IMR-90 (cell line): Measurements from ENCODE around the gene SLC35E3. TPM values are rescaled to one million over a fixed set of nuclear protein-coding genes. Genes with fewer than 3 reads are reported as not detected.

Experiments
- ATAC-seq: fragments of 200-7000 bp; cut with Tn5 transposase; 2 replicates; pipeline ENCODE4 v1.9.1; 2020; ENCODE audit warnings: low read depth, mild to moderate bottlenecking, moderate library complexity
- BruUV-seq: library from RNA; stranded (reverse); fragments of 400-500 nt; replicated peaks from 2 replicates; lab custom pipeline; 2021; lab: Mats Ljungman, UMichigan
- CTCF ChIA-PET: fragments of 300-600 bp; formaldehyde crosslinking; extraction: SDS; loops from one replicate; lab custom pipeline; 2021; ENCODE audit warnings: antibody characterized with exemption; lab: Yijun Ruan, JAX
- POLR2A ChIA-PET: fragments of 300-600 bp; sonication (Branson Sonifier 250); formaldehyde crosslinking; loops from one replicate; lab custom pipeline; 2022; ENCODE audit warnings: antibody characterized with exemption; ENCODE audit not compliant: unreplicated experiment; lab: Charles Lee
- DNase-seq: peaks from one replicate; pipeline ENCODE4 v3.0.0; 2013
- H2AFZ ChIP-seq: replicated peaks from 2 replicates; pipeline ENCODE3; 2013; ENCODE audit warnings: low read length, mild to moderate bottlenecking; ENCODE audit not compliant: poor library complexity
- H2AK5ac ChIP-seq: 2 replicates; pipeline ENCODE4 v1.6.1; 2013; ENCODE audit warnings: low read depth, low read length, inconsistent platforms
- H2AK9ac ChIP-seq: replicated peaks from 2 replicates; pipeline ENCODE3; 2013; ENCODE audit warnings: mild to moderate bottlenecking, low read depth, low read length, moderate library complexity; ENCODE audit not compliant: poor library complexity
- H2BK120ac ChIP-seq: 2 replicates; pipeline ENCODE4 v1.6.1; 2013; ENCODE audit warnings: low read depth, low read length, inconsistent platforms
- H2BK15ac ChIP-seq: 3 replicates; pipeline ENCODE4 v1.6.1; 2013; ENCODE audit warnings: low read depth, low read length, inconsistent platforms
- H2BK20ac ChIP-seq: 2 replicates; pipeline ENCODE4 v1.6.1; 2013; ENCODE audit warnings: low read depth, mild to moderate bottlenecking, inconsistent platforms, low read length, moderate library complexity
- H2BK5ac ChIP-seq: 2 replicates; pipeline ENCODE4 v1.6.1; 2013; ENCODE audit warnings: mild to moderate bottlenecking, low read depth, low read length, inconsistent platforms; ENCODE audit not compliant: poor library complexity, severe bottlenecking
- H3K14ac ChIP-seq: replicated peaks from 2 replicates; pipeline ENCODE4 v1.6.1; 2013; ENCODE audit warnings: low read depth, low read length, inconsistent platforms
- H3K18ac ChIP-seq: 2 replicates; pipeline ENCODE4 v1.6.1; 2013; ENCODE audit warnings: low read depth, low read length, control low read depth
- H3K23ac ChIP-seq: 2 replicates; pipeline ENCODE4 v1.6.1; 2013; ENCODE audit warnings: low read depth, low read length, inconsistent platforms
- H3K27ac ChIP-seq: 2 replicates; pipeline ENCODE4 v1.5.1; 2013; ENCODE audit warnings: mild to moderate bottlenecking, control low read depth, low read length; ENCODE audit not compliant: insufficient read depth
- H3K27me3 ChIP-seq: 2 replicates; pipeline ENCODE4 v1.6.1; 2013; ENCODE audit warnings: low read length; ENCODE audit not compliant: control insufficient read depth, insufficient read depth
- H3K36me3 ChIP-seq: 2 replicates; pipeline ENCODE4 v1.6.1; 2013; ENCODE audit warnings: low read length, mixed read lengths; ENCODE audit not compliant: control insufficient read depth, insufficient read depth
- H3K4ac ChIP-seq: 2 replicates; pipeline ENCODE4 v1.6.1; 2013; ENCODE audit warnings: low read depth, low read length, inconsistent platforms
- H3K4me1 ChIP-seq: 2 replicates; pipeline ENCODE4 v1.6.1; 2013; ENCODE audit warnings: low read length, mixed read lengths; ENCODE audit not compliant: control insufficient read depth, insufficient read depth
- H3K4me2 ChIP-seq: 2 replicates; pipeline ENCODE4 v1.6.1; 2013; ENCODE audit warnings: low read depth, mild to moderate bottlenecking, control low read depth, low read length, moderate library complexity
- H3K4me3 ChIP-seq: 2 replicates; pipeline ENCODE4 v1.5.1; 2013; ENCODE audit warnings: low read depth, mild to moderate bottlenecking, control low read depth, low read length, moderate library complexity; ENCODE audit not compliant: insufficient read depth
- H3K56ac ChIP-seq: 2 replicates; pipeline ENCODE4 v1.6.1; 2013; ENCODE audit warnings: low read length, inconsistent platforms; ENCODE audit not compliant: insufficient read depth; ENCODE audit errors: extremely low read depth
- H3K79me1 ChIP-seq, 2 experiments: 2 replicates each; pipeline ENCODE4 v1.6.1; 2013; ENCODE audit warnings: low read length in 2 of 2, inconsistent platforms in 1 of 2, low read depth in 1 of 2
- H3K9ac ChIP-seq: 2 replicates; pipeline ENCODE4 v1.6.1; 2013; ENCODE audit warnings: low read depth, low read length, control low read depth
- H3K9me1 ChIP-seq: 2 replicates; pipeline ENCODE4 v1.6.1; 2013; ENCODE audit warnings: low read length, inconsistent platforms; ENCODE audit not compliant: insufficient read depth
- H3K9me3 ChIP-seq: 2 replicates; pipeline ENCODE4 v1.6.1; 2013; ENCODE audit warnings: low read length; ENCODE audit not compliant: control insufficient read depth, insufficient read depth
- H4K20me1 ChIP-seq: 2 replicates; pipeline ENCODE4 v1.6.1; 2013; ENCODE audit warnings: low read length, inconsistent platforms; ENCODE audit not compliant: insufficient read depth
- H4K5ac ChIP-seq: 2 replicates; pipeline ENCODE4 v1.6.1; 2013; ENCODE audit warnings: mild to moderate bottlenecking, low read depth, low read length, control low read depth
- H4K8ac ChIP-seq, 2 experiments: 2 replicates each; pipeline ENCODE4 v1.6.1; 2013; ENCODE audit warnings: low read depth in 2 of 2, low read length in 2 of 2, control low read depth in 1 of 2, inconsistent platforms in 1 of 2
- H4K91ac ChIP-seq: 2 replicates; pipeline ENCODE4 v1.6.1; 2013; ENCODE audit warnings: low read depth, low read length, inconsistent platforms; ENCODE audit not compliant: insufficient read depth
- BHLHE40 ChIP-seq: fragments of 150-350 bp; IDR thresholded peaks from 2 replicates; pipeline ENCODE4 v1.6.1; 2016; ENCODE audit warnings: mild to moderate bottlenecking, low read depth, low read length
- CEBPB ChIP-seq: IDR thresholded peaks from 2 replicates; pipeline ENCODE4 v1.6.1; 2012; ENCODE audit warnings: low read depth, low read length, improper control_type of control experiment
- CHD1 ChIP-seq: IDR thresholded peaks from 2 replicates; pipeline ENCODE4 v1.6.1; 2012; ENCODE audit warnings: low read depth, low read length, improper control_type of control experiment
- FOS ChIP-seq: fragments of 150-350 bp; IDR thresholded peaks from 2 replicates; pipeline ENCODE4 v1.6.1; 2016; ENCODE audit warnings: low read depth, low read length
- MAFK ChIP-seq: IDR thresholded peaks from 2 replicates; pipeline ENCODE4 v1.6.1; 2012; ENCODE audit warnings: low read depth, low read length, improper control_type of control experiment
- MAZ ChIP-seq: IDR thresholded peaks from 2 replicates; pipeline ENCODE4 v1.6.1; 2012; ENCODE audit warnings: low read depth, mild to moderate bottlenecking, low read length, improper control_type of control experiment, moderate library complexity, borderline replicate concordance
- MXI1 ChIP-seq: IDR thresholded peaks from 2 replicates; pipeline ENCODE4 v1.6.1; 2012; ENCODE audit warnings: low read depth, mild to moderate bottlenecking, low read length, moderate library complexity, borderline replicate concordance
- NFE2L2 ChIP-seq: fragments of 150-350 bp; IDR thresholded peaks from 2 replicates; pipeline ENCODE4 v1.6.1; 2016; ENCODE audit warnings: low read depth, mild to moderate bottlenecking, low read length
- POLR2A ChIP-seq: IDR thresholded peaks from 2 replicates; pipeline ENCODE4 v1.6.1; 2012; ENCODE audit warnings: mild to moderate bottlenecking, low read depth, low read length
- RAD21 ChIP-seq: IDR thresholded peaks from 2 replicates; pipeline ENCODE4 v1.6.1; 2012; ENCODE audit warnings: low read length, improper control_type of control experiment
- RCOR1 ChIP-seq: IDR thresholded peaks from 2 replicates; pipeline ENCODE4 v1.6.1; 2012; ENCODE audit warnings: mild to moderate bottlenecking, low read length, improper control_type of control experiment; ENCODE audit not compliant: insufficient replicate concordance
- RFX5 ChIP-seq: IDR thresholded peaks from 2 replicates; pipeline ENCODE4 v1.8.0; 2012; ENCODE audit warnings: low read depth, mild to moderate bottlenecking, low read length, moderate library complexity
- SMC3 ChIP-seq: fragments of 150-350 bp; IDR thresholded peaks from 2 replicates; pipeline ENCODE4 v1.6.1; 2016; ENCODE audit warnings: low read depth, mild to moderate bottlenecking, antibody characterized with exemption, low read length, moderate library complexity
- USF2 ChIP-seq: fragments of 150-350 bp; IDR thresholded peaks from 2 replicates; pipeline ENCODE4 v1.6.1; 2017; ENCODE audit warnings: mild to moderate bottlenecking, antibody characterized with exemption, low read length, low read depth
- WGBS, 2 experiments: methylation state at CpG; one replicate each; pipeline versions ENCODE4 v1.1.5 to v1.1.7; 2013; ENCODE audit warnings: missing lambda C conversion rate in 2 of 2; ENCODE audit not compliant: insufficient read length in 1 of 2; ENCODE audit errors: extremely low coverage in 2 of 2; 5-methylcytosine and 5-hydroxymethylcytosine counted together
- dilution Hi-C: fragments of 300-500 bp; cut with HindIII; formaldehyde crosslinking; loops from one replicate; pipeline ENCODE4 v1.14.3; 2018; ENCODE audit warnings: low sequenced_read_pairs; ENCODE audit not compliant: unreplicated experiment
- in situ Hi-C: fragments of 300-500 bp; cut with MboI; formaldehyde crosslinking; loops from 3 replicates; pipeline ENCODE4 v1.14.3; 2019; ENCODE audit warnings: low sequenced_read_pairs, inconsistent platforms, mixed read lengths
- intact Hi-C: fragments of 100-400 bp; cut with micrococcal nuclease; formaldehyde crosslinking; loops from 2 replicates; pipeline ENCODE4 v1.10.0; 2022
- polyA plus RNA-seq, 3 experiments: library from polyadenylated mRNA; depleted of rRNA; stranded (reverse); fragments of >200 nt; gene quantifications; 2 replicates each; pipeline ENCODE4 v1.2.3, GENCODE V29; 2012; ENCODE audit warnings: low replicate concordance in 1 of 3
- total RNA-seq: library from RNA; depleted of rRNA; stranded (reverse); fragments of >200 nt; gene quantifications from 2 replicates; pipeline ENCODE4 v1.2.3, GENCODE V29; 2012
- TF ChIP-seq, protein P1 (sequence below): fragments of 150-350 bp; IDR thresholded peaks from 2 replicates; pipeline ENCODE4 v1.6.1; 2016; ENCODE audit warnings: low read depth, mild to moderate bottlenecking, low read length, moderate library complexity, borderline replicate concordance
- TF ChIP-seq, protein P2 (sequence below): conservative IDR thresholded peaks from 2 replicates; pipeline ENCODE4 v1.5.1; 2012; ENCODE audit warnings: mild to moderate bottlenecking, low read depth, low read length, improper control_type of control experiment

SLC35E3 gene
- total and polyA plus RNA-seq, 2 of the 4 experiments (the other 2 are of a cell fraction): 3.6 to 5.1 TPM

DNA sequence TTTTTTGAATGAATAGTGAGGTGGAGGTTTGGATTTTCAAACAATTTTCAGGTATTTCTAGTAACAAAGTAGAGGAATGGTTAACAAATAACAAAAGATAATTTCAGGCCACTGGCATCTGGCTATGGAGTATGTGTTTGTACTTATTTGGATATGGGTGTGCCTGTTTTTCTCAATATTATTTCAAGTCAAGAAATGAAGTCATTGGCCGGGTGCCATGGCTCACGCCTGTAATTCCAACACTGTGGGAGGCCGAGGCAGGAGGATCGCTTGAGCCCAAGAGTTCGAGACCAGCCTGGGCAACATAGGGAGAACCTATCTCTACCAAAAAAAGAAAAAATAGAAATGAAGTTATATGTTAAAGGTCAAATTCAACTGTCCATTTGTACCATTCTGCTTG lies 13.9 kb downstream of the SLC35E3 start:
- Histone ChIP-seq H3K4me3 (no peak overlapping the region), H3K4me2 (no peak overlapping the region), H3K27ac (no peak overlapping the region), H3K23ac (no peak overlapping the region), H2BK5ac (no peak overlapping the region), H2AK9ac (no peak overlapping the region), H4K91ac (no peak overlapping the region), H3K27me3 (no peaks in the 10 kb centered on the region), H2BK120ac (no peak overlapping the region), H2AK5ac (no peak overlapping the region), H3K9me1 (0 out of 2 replicates have a peak, but pooled peaks cover 3% of the 10 kb centered on the region), H3K14ac (no peak overlapping the region), H4K20me1 (no peaks in the 10 kb centered on the region), H4K8ac (no peak overlapping the region), H2BK20ac (no peak overlapping the region), H3K9ac (no peak overlapping the region), H3K4ac (no peak overlapping the region), H3K79me1 (no peaks in the 10 kb centered on the region; a peak in 1 of 4 replicates), H3K9me3 (no peaks in the 10 kb centered on the region), H3K4me1 (no peaks in the 10 kb centered on the region), H2AFZ (no peak overlapping the region), H2BK15ac (no peak overlapping the region), H4K5ac (no peak overlapping the region), H3K36me3 (peaks cover 18% of the 10 kb centered on the region), H3K56ac (no peak overlapping the region), H3K18ac (no peak overlapping the region)
- dilution Hi-C loops: no loop called here
- intact Hi-C loops: no loop called here
- TF ChIP-seq BHLHE40: no peak
- no peak for TF ChIP-seq NFE2L2
- no peak for TF ChIP-seq MAZ
- TF ChIP-seq, protein P1, sequence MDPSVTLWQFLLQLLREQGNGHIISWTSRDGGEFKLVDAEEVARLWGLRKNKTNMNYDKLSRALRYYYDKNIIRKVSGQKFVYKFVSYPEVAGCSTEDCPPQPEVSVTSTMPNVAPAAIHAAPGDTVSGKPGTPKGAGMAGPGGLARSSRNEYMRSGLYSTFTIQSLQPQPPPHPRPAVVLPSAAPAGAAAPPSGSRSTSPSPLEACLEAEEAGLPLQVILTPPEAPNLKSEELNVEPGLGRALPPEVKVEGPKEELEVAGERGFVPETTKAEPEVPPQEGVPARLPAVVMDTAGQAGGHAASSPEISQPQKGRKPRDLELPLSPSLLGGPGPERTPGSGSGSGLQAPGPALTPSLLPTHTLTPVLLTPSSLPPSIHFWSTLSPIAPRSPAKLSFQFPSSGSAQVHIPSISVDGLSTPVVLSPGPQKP: no peak
- no peak for TF ChIP-seq MAFK
- no peak for TF ChIP-seq MXI1
- TF ChIP-seq, protein P2, sequence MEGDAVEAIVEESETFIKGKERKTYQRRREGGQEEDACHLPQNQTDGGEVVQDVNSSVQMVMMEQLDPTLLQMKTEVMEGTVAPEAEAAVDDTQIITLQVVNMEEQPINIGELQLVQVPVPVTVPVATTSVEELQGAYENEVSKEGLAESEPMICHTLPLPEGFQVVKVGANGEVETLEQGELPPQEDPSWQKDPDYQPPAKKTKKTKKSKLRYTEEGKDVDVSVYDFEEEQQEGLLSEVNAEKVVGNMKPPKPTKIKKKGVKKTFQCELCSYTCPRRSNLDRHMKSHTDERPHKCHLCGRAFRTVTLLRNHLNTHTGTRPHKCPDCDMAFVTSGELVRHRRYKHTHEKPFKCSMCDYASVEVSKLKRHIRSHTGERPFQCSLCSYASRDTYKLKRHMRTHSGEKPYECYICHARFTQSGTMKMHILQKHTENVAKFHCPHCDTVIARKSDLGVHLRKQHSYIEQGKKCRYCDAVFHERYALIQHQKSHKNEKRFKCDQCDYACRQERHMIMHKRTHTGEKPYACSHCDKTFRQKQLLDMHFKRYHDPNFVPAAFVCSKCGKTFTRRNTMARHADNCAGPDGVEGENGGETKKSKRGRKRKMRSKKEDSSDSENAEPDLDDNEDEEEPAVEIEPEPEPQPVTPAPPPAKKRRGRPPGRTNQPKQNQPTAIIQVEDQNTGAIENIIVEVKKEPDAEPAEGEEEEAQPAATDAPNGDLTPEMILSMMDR: no peak
- TF ChIP-seq FOS: no peak
- no peak for TF ChIP-seq RAD21
- no peak for TF ChIP-seq POLR2A
- TF ChIP-seq CHD1: no peak
- TF ChIP-seq RCOR1: no peak
- no peak for TF ChIP-seq CEBPB
- no peak for TF ChIP-seq SMC3
- TF ChIP-seq USF2: no peak
- TF ChIP-seq RFX5: no peak
- ChIA-PET CTCF (no interaction called here), POLR2A (no interaction called here)
- BruUV-seq: no TSS peak
- DNase-seq (no peak), ATAC-seq (no peak)
- no CpG with 5 or more reads among the region's 5 CpGs for WGBS, 2 experiments
- in situ Hi-C loops: no loop called here
